Muscle layer of duodenum (tissue), 2 donors: Measurements from ENCODE around the gene ZNF317.
"Not testable (repeated sequence)": the region's sequence is repeated elsewhere in the genome, so short reads cannot be mapped to it uniquely, and the experiment has no call there.

Source experiments
- H3K27ac ChIP-seq: one replicate; pipeline ENCODE4 v1.7.0; 2013; ENCODE audit warnings: mild to moderate bottlenecking, low read length
- H3K27me3 ChIP-seq: one replicate; pipeline ENCODE4 v1.7.0; 2013; ENCODE audit warnings: low read depth, mild to moderate bottlenecking, control low read depth, low read length
- H3K36me3 ChIP-seq, 2 donors: one replicate each; pipeline ENCODE4 v1.7.0; 2013; ENCODE audit warnings: low read length in 2 of 2, control low read depth in 1 of 2, mild to moderate bottlenecking in 1 of 2; ENCODE audit not compliant: insufficient read depth in 2 of 2, control insufficient read depth in 1 of 2
- H3K4me1 ChIP-seq, 2 donors: one replicate each; pipeline ENCODE4 v1.7.0; 2013; ENCODE audit warnings: low read length in 2 of 2, mild to moderate bottlenecking in 2 of 2, control low read depth in 1 of 2, moderate library complexity in 1 of 2; ENCODE audit not compliant: insufficient read depth in 2 of 2, control insufficient read depth in 1 of 2
- H3K4me3 ChIP-seq, 2 donors: one replicate each; pipeline ENCODE4 v1.7.0; 2013; ENCODE audit warnings: low read length in 2 of 2, low read depth in 1 of 2, mild to moderate bottlenecking in 1 of 2
- H3K9me3 ChIP-seq, 2 donors: one replicate each; pipeline ENCODE4 v1.7.0; 2013; ENCODE audit warnings: low read length in 2 of 2, control low read depth in 1 of 2, mild to moderate bottlenecking in 1 of 2; ENCODE audit not compliant: control insufficient read depth in 1 of 2
- donor health status: healthy.

ZNF317 gene

DNA sequence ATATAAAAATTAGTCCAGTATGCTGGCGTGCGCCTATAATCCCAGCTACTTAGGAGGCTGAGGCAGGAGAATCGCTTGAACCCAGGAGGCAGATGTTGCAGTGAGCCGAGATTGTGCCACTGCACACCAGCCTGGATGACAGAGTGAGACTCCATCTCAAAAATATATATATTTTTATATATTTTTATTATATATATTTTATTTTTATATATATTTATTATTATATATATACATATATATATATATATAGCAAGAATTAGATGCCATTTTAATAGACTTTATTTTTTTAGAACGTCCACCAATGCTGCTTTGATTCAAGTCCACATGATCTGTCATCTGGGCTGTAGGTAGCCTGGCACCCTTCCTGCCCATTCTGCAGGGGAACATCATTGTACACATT lies 35.1 kb downstream of the ZNF317 start:
- H3K36me3 ChIP-seq = no peaks in the 10 kb centered on the region
- peaks cover 0 to 3% of the 10 kb centered on the region in 2 donors for H3K4me1 ChIP-seq
- no peak overlapping the region for H3K27ac ChIP-seq
- no peaks in the 10 kb centered on the region for H3K27me3 ChIP-seq
- no peaks in the 10 kb centered on the region for H3K9me3 ChIP-seq
- no peak overlapping the region for H3K4me3 ChIP-seq

DNA sequence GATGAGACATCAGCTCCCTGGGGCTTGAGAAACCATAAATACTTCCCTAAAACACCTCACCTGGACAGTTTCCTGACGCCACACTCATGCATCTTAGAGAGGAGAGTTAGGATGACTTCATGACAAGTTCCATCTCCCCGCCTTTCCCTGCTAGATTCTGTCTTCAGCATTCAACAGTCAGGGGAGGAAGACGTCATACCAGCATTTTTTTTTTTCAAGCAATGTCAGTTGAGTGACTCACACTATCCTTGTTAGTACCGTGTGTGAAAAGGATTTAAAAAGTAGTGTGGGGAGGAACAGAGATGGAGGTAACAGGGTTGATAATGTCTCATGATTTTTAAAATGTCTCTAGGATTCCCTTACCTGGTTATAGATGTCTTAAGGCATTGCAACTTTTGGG lies 38.7 kb downstream of the ZNF317 start, which contains the start of gene OR7D2:
Gene OR7D2 (plus strand): TSS at position 79 of the 400 bp plus-strand sequence. CDS start 6,803 bp downstream, outside the sequence.
- Histone ChIP-seq H3K27ac (no peak within 1 kb of the TSS), H3K27me3 (no peaks in the 10 kb centered on the region), H3K4me1 (no peaks in the 10 kb centered on the region), H3K36me3 (no peaks in the 10 kb centered on the region), H3K9me3 (no peaks in the 10 kb centered on the region), H3K4me3 (no peak within 1 kb of the TSS)

- Histone ChIP-seq H3K4me1 (no peaks in the 10 kb centered on the region), H3K27ac (no peak overlapping the region), H3K9me3 (peaks cover 0 to 3% of the 10 kb centered on the region in 2 donors), H3K36me3 (no peaks in the 10 kb centered on the region), H3K27me3 (no peaks in the 10 kb centered on the region), H3K4me3 (no peak overlapping the region)
These were observed 42.8 kb downstream of the ZNF317 start for GRCh38 chr19:9183000-9183399.

GRCh38 chr19:9187191-9187590 lies 47.0 kb downstream of the ZNF317 start:
- no peak overlapping the region for H3K4me3 ChIP-seq
- no peaks in the 10 kb centered on the region for H3K36me3 ChIP-seq
- no peak overlapping the region for H3K27ac ChIP-seq
- H3K9me3 ChIP-seq = peaks cover 0 to 3% of the 10 kb centered on the region in 2 donors
- no peaks in the 10 kb centered on the region for H3K4me1 ChIP-seq
- no peaks in the 10 kb centered on the region for H3K27me3 ChIP-seq

- Histone ChIP-seq H3K27me3 (no peaks in the 10 kb centered on the region), H3K4me3 (no peak overlapping the region), H3K27ac (no peak overlapping the region)
These were observed 49.3 kb downstream of the ZNF317 start for GRCh38 chr19:9189535-9189934.

GRCh38 chr19:9198044-9198443 lies 57.8 kb downstream of the ZNF317 start:
- not testable (repeated sequence) for H3K4me3 ChIP-seq, H3K27ac ChIP-seq, H3K4me1 ChIP-seq, H3K27me3 ChIP-seq, H3K9me3 ChIP-seq, H3K36me3 ChIP-seq

More at GRCh38 chr19:9189535-9189934, 49.3 kb downstream of the ZNF317 start:
- Histone ChIP-seq H3K9me3 (peaks cover 0 to 3% of the 10 kb centered on the region in 2 donors), H3K36me3 (no peaks in the 10 kb centered on the region), H3K4me1 (no peaks in the 10 kb centered on the region)

GRCh38 chr19:9205501-9206113 lies 65.4 kb downstream of the ZNF317 start:
- Histone ChIP-seq H3K4me3 (peak overlapping the region; percentile 44 to 48), H3K4me1 (no peaks in the 10 kb centered on the region), H3K27me3 (no peaks in the 10 kb centered on the region), H3K36me3 (no peaks in the 10 kb centered on the region), H3K27ac (no peak overlapping the region), H3K9me3 (no peaks in the 10 kb centered on the region)
